Measurements from ENCODE around the gene KRTAP10-9. TPM values are rescaled to one million over a fixed set of nuclear protein-coding genes. Genes with fewer than 3 reads are reported as not detected.
A peak's percentile ranks its signal among the peaks of the same experiment; 100 is the strongest.
"Not testable (repeated sequence)": the region's sequence is repeated elsewhere in the genome, so short reads cannot be mapped to it uniquely, and the experiment has no call there.

The KRTAP10-9 gene
- total and polyA plus RNA-seq, 2 donors from 2014 or later = not detected

GRCh38 chr21:44637018-44637850, 10.3 kb downstream of the KRTAP10-9 start, which contains the start of gene KRTAP10-10:
Gene KRTAP10-10 (plus strand): TSS chr21:44637356. CDS start chr21:44637418, 62 bp downstream.
- peaks cover 0 to 8% (median 2%) of the 10 kb centered on the region in 3 donors for H3K9me3 ChIP-seq (ENCODE audit: control insufficient read depth in 2 of 3, insufficient read depth in 1 of 3, low read length in 3 of 3)
- DNase-seq (peak in 3 of 5 donors; percentile 9 to 74 (median 14)), FAIRE-seq (no peak)
- no peak within 1 kb of the TSS for H3K4me3 ChIP-seq (ENCODE audit: low read length in 3 of 3)
- TF ChIP-seq, protein P1, sequence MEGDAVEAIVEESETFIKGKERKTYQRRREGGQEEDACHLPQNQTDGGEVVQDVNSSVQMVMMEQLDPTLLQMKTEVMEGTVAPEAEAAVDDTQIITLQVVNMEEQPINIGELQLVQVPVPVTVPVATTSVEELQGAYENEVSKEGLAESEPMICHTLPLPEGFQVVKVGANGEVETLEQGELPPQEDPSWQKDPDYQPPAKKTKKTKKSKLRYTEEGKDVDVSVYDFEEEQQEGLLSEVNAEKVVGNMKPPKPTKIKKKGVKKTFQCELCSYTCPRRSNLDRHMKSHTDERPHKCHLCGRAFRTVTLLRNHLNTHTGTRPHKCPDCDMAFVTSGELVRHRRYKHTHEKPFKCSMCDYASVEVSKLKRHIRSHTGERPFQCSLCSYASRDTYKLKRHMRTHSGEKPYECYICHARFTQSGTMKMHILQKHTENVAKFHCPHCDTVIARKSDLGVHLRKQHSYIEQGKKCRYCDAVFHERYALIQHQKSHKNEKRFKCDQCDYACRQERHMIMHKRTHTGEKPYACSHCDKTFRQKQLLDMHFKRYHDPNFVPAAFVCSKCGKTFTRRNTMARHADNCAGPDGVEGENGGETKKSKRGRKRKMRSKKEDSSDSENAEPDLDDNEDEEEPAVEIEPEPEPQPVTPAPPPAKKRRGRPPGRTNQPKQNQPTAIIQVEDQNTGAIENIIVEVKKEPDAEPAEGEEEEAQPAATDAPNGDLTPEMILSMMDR (IDR thresholded peaks at IDR 0.05; ENCODE audit: borderline replicate concordance, extremely low read depth, insufficient read depth) = no peak
- no peak within 1 kb of the TSS for H3K27ac ChIP-seq (ENCODE audit: low read depth in 2 of 2, low read length in 2 of 2)
- no peak within 1 kb of the TSS for H3K9ac ChIP-seq (ENCODE audit: low read length in 3 of 3)
- H3K36me3 ChIP-seq (ENCODE audit: control insufficient read depth in 2 of 3, insufficient read depth in 3 of 3, low read length in 3 of 3) = no peaks in the 10 kb centered on the region
- no peaks in the 10 kb centered on the region for H3K4me1 ChIP-seq (ENCODE audit: control insufficient read depth in 2 of 3, insufficient read depth in 2 of 3, low read depth in 1 of 3, low read length in 3 of 3)
- H3K27me3 ChIP-seq (ENCODE audit: control insufficient read depth, insufficient read depth, low read length) = no peaks in the 10 kb centered on the region
- intact Hi-C loops (cut with DNase I) = no loop called here

- H3K9ac ChIP-seq (ENCODE audit: low read length in 3 of 3); H3K9me3 ChIP-seq (ENCODE audit: control insufficient read depth in 2 of 3, insufficient read depth in 1 of 3, low read length in 3 of 3); H3K27me3 ChIP-seq (ENCODE audit: control insufficient read depth, insufficient read depth, low read length); H3K36me3 ChIP-seq (ENCODE audit: control insufficient read depth in 2 of 3, insufficient read depth in 3 of 3, low read length in 3 of 3); FAIRE-seq; H3K4me3 ChIP-seq (ENCODE audit: low read length in 3 of 3); H3K27ac ChIP-seq (ENCODE audit: low read depth in 2 of 2, low read length in 2 of 2); DNase-seq; intact Hi-C loops (cut with DNase I); H3K4me1 ChIP-seq (ENCODE audit: control insufficient read depth in 2 of 3, insufficient read depth in 2 of 3, low read depth in 1 of 3, low read length in 3 of 3): not testable (repeated sequence)
Measured at GRCh38 chr21:44637851-44638348, 11.0 kb downstream of the KRTAP10-9 start.

- H3K27ac ChIP-seq (ENCODE audit: low read depth in 2 of 2, low read length in 2 of 2); H3K4me1 ChIP-seq (ENCODE audit: control insufficient read depth in 2 of 3, insufficient read depth in 2 of 3, low read depth in 1 of 3, low read length in 3 of 3); H3K4me3 ChIP-seq (ENCODE audit: low read length in 3 of 3); FAIRE-seq; DNase-seq; H3K36me3 ChIP-seq (ENCODE audit: control insufficient read depth in 2 of 3, insufficient read depth in 3 of 3, low read length in 3 of 3); H3K9ac ChIP-seq (ENCODE audit: low read length in 3 of 3); H3K9me3 ChIP-seq (ENCODE audit: control insufficient read depth in 2 of 3, insufficient read depth in 1 of 3, low read length in 3 of 3); intact Hi-C loops (cut with DNase I); H3K27me3 ChIP-seq (ENCODE audit: control insufficient read depth, insufficient read depth, low read length): not testable (repeated sequence)
Measured at GRCh38 chr21:44638506-44639330, 11.8 kb downstream of the KRTAP10-9 start.

- TF ChIP-seq, protein P1 (IDR thresholded peaks at IDR 0.05; ENCODE audit: borderline replicate concordance, extremely low read depth, insufficient read depth) = no peak
- Histone ChIP-seq H3K9me3 (ENCODE audit: control insufficient read depth in 2 of 3, insufficient read depth in 1 of 3, low read length in 3 of 3) (peaks cover 0 to 8% (median 2%) of the 10 kb centered on the region in 3 donors), H3K27ac (ENCODE audit: low read depth in 2 of 2, low read length in 2 of 2) (no peak overlapping the region), H3K36me3 (ENCODE audit: control insufficient read depth in 2 of 3, insufficient read depth in 3 of 3, low read length in 3 of 3) (no peaks in the 10 kb centered on the region), H3K27me3 (ENCODE audit: control insufficient read depth, insufficient read depth, low read length) (no peaks in the 10 kb centered on the region), H3K9ac (ENCODE audit: low read length in 3 of 3) (no peak overlapping the region), H3K4me3 (ENCODE audit: low read length in 3 of 3) (no peak overlapping the region), H3K4me1 (ENCODE audit: control insufficient read depth in 2 of 3, insufficient read depth in 2 of 3, low read depth in 1 of 3, low read length in 3 of 3) (no peaks in the 10 kb centered on the region)
- intact Hi-C loops (cut with DNase I) = no loop called here
- DNase-seq (peak in 1 of 5 donors; percentile 73), FAIRE-seq (no peak)
Measured at GRCh38 chr21:44639331-44639655, 12.4 kb downstream of the KRTAP10-9 start.
